Activated naive CD8-positive, alpha-beta T cell treated with anti-CD3 and anti-CD28 coated beads, Interleukin-2, amount 10 ng/mL, durations not matched to agents 7 days and 5 days (primary cell): ENCODE results near the gene SPTLC3. TPM values are rescaled to one million over a fixed set of nuclear protein-coding genes. Genes with fewer than 3 reads are reported as not detected.

ENCODE experiments used
- ATAC-seq: fragments of 150-1000 bp; cut with Tn5 transposase; one replicate; pipeline ENCODE4 v1.10.0; 2021; ENCODE audit warnings: low read depth, moderate library complexity
- POLR2A ChIA-PET: fragments of 350-600 bp; sonication (Branson Sonifier 250); formaldehyde crosslinking; loops from one replicate; lab custom pipeline; 2021; ENCODE audit warnings: antibody characterized with exemption; lab: Charles Lee
- DNase-seq: peaks from one replicate; pipeline ENCODE4 v3.0.0; 2021
- H3K27ac Mint-ChIP-seq: one replicate; pipeline ENCODE4 v1.8.0; 2022; ENCODE audit warnings: mild to moderate bottlenecking, mixed read lengths
- H3K27me3 Mint-ChIP-seq: one replicate; pipeline ENCODE4 v1.8.0; 2022; ENCODE audit warnings: mild to moderate bottlenecking, moderate library complexity, mixed read lengths
- H3K36me3 Mint-ChIP-seq: one replicate; pipeline ENCODE4 v1.8.0; 2021; ENCODE audit warnings: mild to moderate bottlenecking, mixed read lengths
- H3K4me1 Mint-ChIP-seq: one replicate; pipeline ENCODE4 v1.8.0; 2021; ENCODE audit warnings: mixed read lengths
- H3K4me3 Mint-ChIP-seq: one replicate; pipeline ENCODE4 v1.8.0; 2022; ENCODE audit warnings: mild to moderate bottlenecking, moderate library complexity, mixed read lengths
- H3K9me3 Mint-ChIP-seq: one replicate; pipeline ENCODE4 v1.8.0; 2021; ENCODE audit warnings: mixed read lengths
- total RNA-seq, 2 experiments: library from RNA; stranded (reverse); gene quantifications; one replicate each; pipeline ENCODE4 v1.2.3, GENCODE V29; 2021

Gene SPTLC3
- total RNA-seq, 2 experiments from 2014 or later = 0.94 to 1.0 TPM

DNA sequence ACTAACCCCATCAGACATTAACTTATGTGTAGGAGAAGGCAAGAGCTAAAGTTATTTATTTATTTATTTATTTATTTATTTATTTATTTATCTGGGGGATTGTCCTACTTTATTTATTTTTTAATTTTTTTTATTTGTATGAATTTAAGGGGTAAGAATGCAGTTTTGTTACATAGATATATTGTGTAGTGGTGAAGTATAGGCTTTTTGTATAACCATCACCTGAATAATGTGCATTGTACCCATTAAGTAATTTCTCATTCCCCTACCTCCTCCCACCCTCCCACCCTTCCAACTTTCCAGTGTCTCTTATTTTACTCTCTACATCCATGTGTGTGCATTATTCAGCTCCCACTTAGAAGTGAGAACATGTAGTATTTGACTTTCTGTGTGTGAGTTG is 51.6 kb downstream of the SPTLC3 start:
- no peak overlapping the region for H3K4me3 Mint-ChIP-seq
- ATAC-seq (no peak), DNase-seq (no peak)
- no peaks in the 10 kb centered on the region for H3K27me3 Mint-ChIP-seq
- H3K27ac Mint-ChIP-seq = no peak overlapping the region
- H3K9me3 Mint-ChIP-seq = no peaks in the 10 kb centered on the region
- no peaks in the 10 kb centered on the region for H3K4me1 Mint-ChIP-seq
- H3K36me3 Mint-ChIP-seq = no peaks in the 10 kb centered on the region
- POLR2A ChIA-PET = no interaction called here

DNA sequence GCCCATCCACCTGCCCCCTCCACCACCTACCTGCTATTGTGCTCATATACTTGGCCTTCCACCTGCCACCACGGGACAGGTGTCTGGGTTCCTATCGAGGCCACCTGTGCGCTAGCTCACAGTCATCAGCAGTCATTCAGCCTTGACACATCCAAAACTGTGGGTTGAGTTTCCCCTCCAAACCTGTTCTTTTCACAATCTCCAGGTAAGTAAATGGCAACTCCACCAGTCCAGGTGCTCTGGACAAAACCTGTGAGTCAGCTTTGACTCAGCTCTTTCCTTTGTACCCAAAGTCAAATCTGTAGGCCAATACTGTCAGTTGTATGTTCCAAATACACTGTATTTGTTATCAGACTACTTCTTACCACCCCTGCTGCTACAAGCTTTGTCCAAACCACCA is 52.6 kb downstream of the SPTLC3 start:
- DNase-seq = no peak
- Mint-ChIP-seq H3K27ac (no peak overlapping the region), H3K27me3 (no peaks in the 10 kb centered on the region), H3K4me1 (no peaks in the 10 kb centered on the region), H3K9me3 (no peaks in the 10 kb centered on the region), H3K36me3 (no peaks in the 10 kb centered on the region), H3K4me3 (no peak overlapping the region)
- no peak for ATAC-seq
- POLR2A ChIA-PET = no interaction called here

GRCh38 chr20:13062789-13063188 is 54.0 kb downstream of the SPTLC3 start:
- H3K4me1 Mint-ChIP-seq = no peaks in the 10 kb centered on the region
- POLR2A ChIA-PET = no interaction called here
- no peak for ATAC-seq
- DNase-seq = no peak
- H3K9me3 Mint-ChIP-seq = no peaks in the 10 kb centered on the region
- no peaks in the 10 kb centered on the region for H3K36me3 Mint-ChIP-seq
- H3K27me3 Mint-ChIP-seq = no peaks in the 10 kb centered on the region
- no peak overlapping the region for H3K27ac Mint-ChIP-seq
- H3K4me3 Mint-ChIP-seq = no peak overlapping the region

- no peak overlapping the region for H3K27ac Mint-ChIP-seq
- POLR2A ChIA-PET = no interaction called here
- H3K4me1 Mint-ChIP-seq = no peaks in the 10 kb centered on the region
- no peaks in the 10 kb centered on the region for H3K27me3 Mint-ChIP-seq
- no peak overlapping the region for H3K4me3 Mint-ChIP-seq
- ATAC-seq (no peak), DNase-seq (no peak)
- H3K9me3 Mint-ChIP-seq = no peaks in the 10 kb centered on the region
- no peaks in the 10 kb centered on the region for H3K36me3 Mint-ChIP-seq
These were observed 59.6 kb downstream of the SPTLC3 start for GRCh38 chr20:13068336-13068735.

GRCh38 chr20:13081877-13082276 is 73.1 kb downstream of the SPTLC3 start:
- H3K9me3 Mint-ChIP-seq = no peaks in the 10 kb centered on the region
- ATAC-seq = no peak
- H3K27me3 Mint-ChIP-seq = no peaks in the 10 kb centered on the region
- H3K36me3 Mint-ChIP-seq = no peaks in the 10 kb centered on the region
- H3K4me1 Mint-ChIP-seq = no peaks in the 10 kb centered on the region
- no peak overlapping the region for H3K27ac Mint-ChIP-seq
- POLR2A ChIA-PET = no interaction called here
- DNase-seq = no peak
- no peak overlapping the region for H3K4me3 Mint-ChIP-seq

GRCh38 chr20:13082378-13082777 is 73.6 kb downstream of the SPTLC3 start:
- no peaks in the 10 kb centered on the region for H3K9me3 Mint-ChIP-seq
- no peaks in the 10 kb centered on the region for H3K36me3 Mint-ChIP-seq
- POLR2A ChIA-PET = no interaction called here

GRCh38 chr20:13085275-13085674 is 76.5 kb downstream of the SPTLC3 start:
- Mint-ChIP-seq H3K4me3 (no peak overlapping the region), H3K27ac (no peak overlapping the region), H3K9me3 (no peaks in the 10 kb centered on the region), H3K27me3 (no peaks in the 10 kb centered on the region), H3K36me3 (no peaks in the 10 kb centered on the region), H3K4me1 (no peaks in the 10 kb centered on the region)
- POLR2A ChIA-PET = no interaction called here
- ATAC-seq (no peak), DNase-seq (no peak)

More at GRCh38 chr20:13082378-13082777, 73.6 kb downstream of the SPTLC3 start:
- H3K4me1 Mint-ChIP-seq = no peaks in the 10 kb centered on the region
- ATAC-seq = no peak
- no peak overlapping the region for H3K27ac Mint-ChIP-seq
- H3K27me3 Mint-ChIP-seq = no peaks in the 10 kb centered on the region
- no peak overlapping the region for H3K4me3 Mint-ChIP-seq
- no peak for DNase-seq

DNA sequence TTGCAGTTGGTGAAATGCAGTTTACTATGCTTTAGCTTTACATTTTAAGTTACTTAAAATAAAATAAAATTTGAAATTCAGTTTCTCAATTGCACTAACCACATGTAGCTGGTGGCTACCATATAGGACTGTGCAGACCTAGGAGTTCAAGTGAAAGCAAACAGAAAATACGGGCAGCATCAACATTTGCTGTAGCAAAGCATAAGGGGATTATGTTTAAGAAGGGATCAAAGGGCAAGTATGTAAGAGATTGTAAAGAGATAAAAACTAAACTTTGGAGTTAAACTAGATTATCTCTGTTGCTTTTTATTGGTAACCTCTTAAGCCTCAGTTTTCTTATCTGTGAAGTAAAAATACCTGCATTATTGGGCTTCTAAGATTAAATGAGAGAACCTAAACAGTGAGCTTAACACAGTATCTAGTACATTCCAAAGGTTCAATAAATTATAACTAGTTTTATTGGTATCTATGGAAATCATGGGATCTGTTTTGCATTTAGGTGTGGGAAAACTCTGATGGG is 81.2 kb downstream of the SPTLC3 start:
- no peaks in the 10 kb centered on the region for H3K36me3 Mint-ChIP-seq
- no peaks in the 10 kb centered on the region for H3K27me3 Mint-ChIP-seq
- POLR2A ChIA-PET = no interaction called here
- H3K9me3 Mint-ChIP-seq = no peaks in the 10 kb centered on the region
- ATAC-seq (no peak), DNase-seq (no peak)
- no peak overlapping the region for H3K4me3 Mint-ChIP-seq
- no peak overlapping the region for H3K27ac Mint-ChIP-seq
- H3K4me1 Mint-ChIP-seq = no peaks in the 10 kb centered on the region

- Mint-ChIP-seq H3K27me3 (no peaks in the 10 kb centered on the region), H3K9me3 (no peaks in the 10 kb centered on the region), H3K4me1 (no peaks in the 10 kb centered on the region), H3K36me3 (no peaks in the 10 kb centered on the region), H3K4me3 (no peak overlapping the region), H3K27ac (no peak overlapping the region)
- no peak for DNase-seq
- POLR2A ChIA-PET = no interaction called here
- ATAC-seq = no peak
These were observed 83.3 kb downstream of the SPTLC3 start for GRCh38 chr20:13092111-13092510.

DNA sequence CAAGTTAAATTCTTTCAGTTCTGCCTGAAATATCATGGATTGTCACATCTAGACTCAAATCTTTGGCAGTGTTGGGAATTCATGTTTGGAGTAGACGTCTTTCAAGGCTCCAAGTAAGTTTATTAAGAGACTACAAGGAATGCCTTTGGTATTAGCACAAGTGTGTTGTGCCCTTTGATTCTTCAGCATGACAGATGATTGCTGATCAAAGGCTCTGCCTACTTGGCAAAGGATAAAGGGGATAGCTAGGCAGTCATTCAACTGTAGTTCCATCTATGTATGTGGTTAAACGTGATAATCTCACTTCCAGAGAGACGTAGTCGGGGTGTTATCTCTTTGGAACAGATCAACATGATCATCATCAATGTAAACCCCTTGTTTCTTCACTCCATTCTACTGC is 86.2 kb downstream of the SPTLC3 start:
- Mint-ChIP-seq H3K36me3 (no peaks in the 10 kb centered on the region), H3K27ac (no peak overlapping the region), H3K27me3 (no peaks in the 10 kb centered on the region), H3K4me1 (no peaks in the 10 kb centered on the region), H3K4me3 (no peak overlapping the region), H3K9me3 (no peaks in the 10 kb centered on the region)
- ATAC-seq (no peak), DNase-seq (no peak)
- POLR2A ChIA-PET = no interaction called here

- ATAC-seq = no peak
- H3K27me3 Mint-ChIP-seq = peaks cover 6% of the 10 kb centered on the region
- POLR2A ChIA-PET = no interaction called here
- H3K4me3 Mint-ChIP-seq = no peak overlapping the region
- H3K27ac Mint-ChIP-seq = no peak overlapping the region
- H3K9me3 Mint-ChIP-seq = no peaks in the 10 kb centered on the region
- H3K36me3 Mint-ChIP-seq = no peaks in the 10 kb centered on the region
- no peaks in the 10 kb centered on the region for H3K4me1 Mint-ChIP-seq
- DNase-seq = no peak
These were observed 90.1 kb downstream of the SPTLC3 start for GRCh38 chr20:13098720-13099355.

GRCh38 chr20:13099676-13100075 is 90.9 kb downstream of the SPTLC3 start:
- Mint-ChIP-seq H3K36me3 (no peaks in the 10 kb centered on the region), H3K9me3 (no peaks in the 10 kb centered on the region), H3K27ac (no peak overlapping the region), H3K27me3 (peaks cover 6% of the 10 kb centered on the region), H3K4me3 (no peak overlapping the region), H3K4me1 (no peaks in the 10 kb centered on the region)
- POLR2A ChIA-PET = no interaction called here
- DNase-seq (no peak), ATAC-seq (no peak)

GRCh38 chr20:13101276-13101675 is 92.5 kb downstream of the SPTLC3 start:
- Mint-ChIP-seq H3K36me3 (no peaks in the 10 kb centered on the region), H3K27me3 (peaks cover 6% of the 10 kb centered on the region), H3K9me3 (no peaks in the 10 kb centered on the region), H3K4me1 (no peaks in the 10 kb centered on the region), H3K4me3 (no peak overlapping the region), H3K27ac (no peak overlapping the region)
- DNase-seq = no peak
- POLR2A ChIA-PET = no interaction called here
- ATAC-seq = no peak

DNA sequence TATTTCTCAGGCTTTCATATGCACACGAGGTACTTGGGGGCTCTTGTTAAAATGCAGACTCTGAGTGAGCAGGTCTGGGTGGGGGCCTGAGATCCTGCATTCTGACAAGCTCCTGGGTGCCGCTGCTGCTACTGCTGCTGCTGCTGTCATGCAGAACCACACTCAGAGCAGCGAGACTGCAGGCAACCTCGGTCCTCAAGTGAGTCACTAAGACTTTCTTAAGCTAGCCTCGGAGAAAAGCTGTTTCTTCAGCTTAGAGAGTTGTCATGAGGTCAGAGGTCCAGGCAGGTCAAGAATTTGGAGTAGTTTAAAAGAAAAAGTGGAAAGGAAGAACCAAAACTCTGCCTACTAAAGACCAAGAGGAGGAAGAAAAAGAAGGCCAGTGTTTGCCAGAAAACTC is 92.9 kb downstream of the SPTLC3 start:
- peaks cover 6% of the 10 kb centered on the region for H3K27me3 Mint-ChIP-seq
- no peaks in the 10 kb centered on the region for H3K9me3 Mint-ChIP-seq
- no peak for DNase-seq
- no peak for ATAC-seq
- H3K4me3 Mint-ChIP-seq = no peak overlapping the region
- H3K27ac Mint-ChIP-seq = no peak overlapping the region
- POLR2A ChIA-PET = no interaction called here
- no peaks in the 10 kb centered on the region for H3K36me3 Mint-ChIP-seq
- H3K4me1 Mint-ChIP-seq = no peaks in the 10 kb centered on the region
